ENCODE data around the gene KRT16. TPM values are rescaled to one million over a fixed set of nuclear protein-coding genes. Genes with fewer than 3 reads are reported as not detected.

The KRT16 gene
- total RNA-seq, 2 experiments from 2014 or later = not detected

DNA sequence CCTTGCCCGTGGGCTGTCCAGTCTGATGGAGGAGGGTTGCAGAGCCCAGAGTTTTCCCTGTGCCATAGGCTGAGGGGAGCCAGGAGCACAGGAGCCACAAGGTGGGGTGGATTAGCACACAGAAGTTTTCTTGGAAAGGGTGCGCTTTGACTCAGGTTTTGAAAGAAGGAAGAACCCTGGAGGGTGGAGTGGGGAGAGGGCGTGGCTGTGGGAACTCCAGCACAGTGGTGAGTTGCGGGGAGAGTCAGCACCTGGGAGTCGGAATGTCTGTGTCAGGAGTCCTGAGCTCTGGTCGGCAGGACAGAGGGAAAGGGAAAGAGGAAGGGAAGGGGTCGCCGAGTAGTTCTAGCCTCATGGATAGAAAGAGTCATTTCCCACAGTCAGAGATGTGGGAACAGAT lies 17.0 kb downstream of the KRT16 start:
- Mint-ChIP-seq H3K4me3 (no peak overlapping the region), H3K27me3 (peaks cover 13% of the 10 kb centered on the region), H3K9me3 (no peaks in the 10 kb centered on the region), H3K4me1 (ENCODE audit: low read depth) (no peaks in the 10 kb centered on the region), H3K27ac (no peak overlapping the region), H3K36me3 (ENCODE audit: low read depth) (no peaks in the 10 kb centered on the region)
- no peak overlapping the region for H3K27ac ChIP-seq (ENCODE audit: low read depth in 1 of 2, low read length in 2 of 2)
- ChIA-PET POLR2A (no interaction called here), CTCF (no interaction called here)
- TF ChIP-seq, protein P1, sequence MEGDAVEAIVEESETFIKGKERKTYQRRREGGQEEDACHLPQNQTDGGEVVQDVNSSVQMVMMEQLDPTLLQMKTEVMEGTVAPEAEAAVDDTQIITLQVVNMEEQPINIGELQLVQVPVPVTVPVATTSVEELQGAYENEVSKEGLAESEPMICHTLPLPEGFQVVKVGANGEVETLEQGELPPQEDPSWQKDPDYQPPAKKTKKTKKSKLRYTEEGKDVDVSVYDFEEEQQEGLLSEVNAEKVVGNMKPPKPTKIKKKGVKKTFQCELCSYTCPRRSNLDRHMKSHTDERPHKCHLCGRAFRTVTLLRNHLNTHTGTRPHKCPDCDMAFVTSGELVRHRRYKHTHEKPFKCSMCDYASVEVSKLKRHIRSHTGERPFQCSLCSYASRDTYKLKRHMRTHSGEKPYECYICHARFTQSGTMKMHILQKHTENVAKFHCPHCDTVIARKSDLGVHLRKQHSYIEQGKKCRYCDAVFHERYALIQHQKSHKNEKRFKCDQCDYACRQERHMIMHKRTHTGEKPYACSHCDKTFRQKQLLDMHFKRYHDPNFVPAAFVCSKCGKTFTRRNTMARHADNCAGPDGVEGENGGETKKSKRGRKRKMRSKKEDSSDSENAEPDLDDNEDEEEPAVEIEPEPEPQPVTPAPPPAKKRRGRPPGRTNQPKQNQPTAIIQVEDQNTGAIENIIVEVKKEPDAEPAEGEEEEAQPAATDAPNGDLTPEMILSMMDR (IDR thresholded peaks at IDR 0.05) = no peak
- no peaks in the 10 kb centered on the region for H3K36me3 ChIP-seq (ENCODE audit: insufficient read depth, low read length)
- intact Hi-C loops (cut with DNase I, micrococcal nuclease) = no loop called here
- no peak overlapping the region for H3K4me3 ChIP-seq (ENCODE audit: low read length)
- no peaks in the 10 kb centered on the region for H3K27me3 ChIP-seq (ENCODE audit: control insufficient read depth in 1 of 2, insufficient read depth in 2 of 2, low read length in 2 of 2)
- H3K9me3 ChIP-seq (ENCODE audit: control insufficient read depth in 1 of 2, insufficient read depth in 1 of 2, low read length in 2 of 2) = no peaks in the 10 kb centered on the region
- DNase-seq (no peak), ATAC-seq (ENCODE audit: poor library complexity) (no peak)
- H3K4me1 ChIP-seq (ENCODE audit: insufficient read depth, low read length) = no peaks in the 10 kb centered on the region

DNA sequence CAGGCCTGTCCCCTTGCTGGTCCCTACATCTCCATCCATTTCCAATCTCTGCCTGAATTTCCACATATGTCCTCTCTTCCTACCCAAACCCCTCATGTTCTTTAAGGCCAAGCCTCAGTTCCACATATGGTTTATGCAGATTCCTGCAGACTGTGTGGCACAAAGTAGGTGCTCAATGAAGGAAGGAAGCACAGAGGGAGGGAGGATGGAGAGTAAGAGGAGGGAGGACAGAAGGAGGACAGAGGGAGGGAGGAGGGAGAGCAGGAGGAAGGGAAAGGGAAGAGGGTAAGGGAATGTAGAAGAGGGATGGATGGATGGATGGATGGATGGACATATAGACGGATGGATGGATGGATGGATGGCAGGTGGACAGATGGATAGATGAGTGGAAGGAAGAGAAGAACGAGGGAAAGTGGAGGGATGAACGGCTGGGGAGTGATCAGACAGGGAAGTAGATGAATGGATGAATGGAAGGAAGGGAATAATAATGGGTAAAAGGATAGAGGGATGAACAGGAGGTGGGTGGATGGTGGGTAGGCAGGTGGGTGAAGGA lies 18.1 kb downstream of the KRT16 start:
- Histone ChIP-seq H3K27ac (ENCODE audit: low read depth in 1 of 2, low read length in 2 of 2) (no peak overlapping the region), H3K4me1 (ENCODE audit: insufficient read depth, low read length) (no peaks in the 10 kb centered on the region), H3K36me3 (ENCODE audit: insufficient read depth, low read length) (no peaks in the 10 kb centered on the region), H3K27me3 (ENCODE audit: control insufficient read depth in 1 of 2, insufficient read depth in 2 of 2, low read length in 2 of 2) (no peaks in the 10 kb centered on the region), H3K4me3 (ENCODE audit: low read length) (no peak overlapping the region), H3K9me3 (ENCODE audit: control insufficient read depth in 1 of 2, insufficient read depth in 1 of 2, low read length in 2 of 2) (no peaks in the 10 kb centered on the region)
- ATAC-seq (ENCODE audit: poor library complexity) = no peak
- no peaks in the 10 kb centered on the region for H3K9me3 Mint-ChIP-seq
- H3K4me3 Mint-ChIP-seq = no peak overlapping the region
- H3K4me1 Mint-ChIP-seq (ENCODE audit: low read depth) = no peaks in the 10 kb centered on the region
- H3K27me3 Mint-ChIP-seq = peaks cover 20% of the 10 kb centered on the region
- TF ChIP-seq, protein P1 (IDR thresholded peaks at IDR 0.05) = no peak
- intact Hi-C loops (cut with DNase I, micrococcal nuclease) = no loop called here
- ChIA-PET POLR2A (no interaction called here), CTCF (no interaction called here)
- H3K36me3 Mint-ChIP-seq (ENCODE audit: low read depth) = no peaks in the 10 kb centered on the region
- DNase-seq = no peak
- H3K27ac Mint-ChIP-seq = no peak overlapping the region

DNA sequence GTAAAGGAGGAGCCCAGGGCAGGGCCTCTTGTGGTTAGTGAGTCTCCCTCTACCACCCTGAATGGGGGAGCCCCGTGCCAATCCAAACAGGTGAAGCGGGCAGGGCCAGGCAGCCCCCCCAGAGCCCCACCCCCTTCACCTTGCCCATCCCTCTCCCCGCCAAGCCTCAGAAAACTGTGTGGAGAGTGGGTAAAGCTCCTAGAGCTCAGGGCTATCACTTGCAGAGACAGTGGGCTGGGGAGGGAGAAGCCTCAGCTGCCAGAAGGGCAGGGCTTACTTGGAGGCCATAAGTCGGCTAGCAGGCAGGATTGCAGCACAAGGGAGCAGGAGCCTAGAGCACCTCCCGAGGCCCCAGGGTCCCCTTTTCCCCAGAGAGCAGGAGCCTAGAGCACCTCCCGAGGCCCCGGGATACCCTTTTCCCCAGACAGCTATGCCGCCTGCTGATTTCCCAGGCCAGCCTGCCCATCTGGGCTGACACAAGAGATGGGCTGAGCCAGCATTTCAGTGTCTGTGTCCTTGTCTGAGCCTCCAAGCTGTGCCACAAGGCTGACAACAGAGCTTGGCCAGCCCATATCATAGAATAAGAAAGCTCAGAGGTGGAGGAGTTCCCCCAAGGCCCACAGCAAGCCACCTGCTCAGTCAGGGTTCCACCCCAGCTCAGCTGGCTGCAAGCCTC lies 19.1 kb downstream of the KRT16 start:
- peaks cover 26% of the 10 kb centered on the region for H3K27me3 Mint-ChIP-seq
- ATAC-seq (ENCODE audit: poor library complexity) = no peak
- H3K4me3 ChIP-seq (ENCODE audit: low read length) = no peak overlapping the region
- no peaks in the 10 kb centered on the region for H3K27me3 ChIP-seq (ENCODE audit: control insufficient read depth in 1 of 2, insufficient read depth in 2 of 2, low read length in 2 of 2)
- no peak for DNase-seq
- H3K9me3 ChIP-seq (ENCODE audit: control insufficient read depth in 1 of 2, insufficient read depth in 1 of 2, low read length in 2 of 2) = no peaks in the 10 kb centered on the region
- intact Hi-C loops (cut with DNase I, micrococcal nuclease) = no loop called here
- no peaks in the 10 kb centered on the region for H3K36me3 ChIP-seq (ENCODE audit: insufficient read depth, low read length)
- no peaks in the 10 kb centered on the region for H3K4me1 Mint-ChIP-seq (ENCODE audit: low read depth)
- no peak overlapping the region for H3K27ac Mint-ChIP-seq
- TF ChIP-seq, protein P1 (IDR thresholded peaks at IDR 0.05) = no peak
- no peak overlapping the region for H3K27ac ChIP-seq (ENCODE audit: low read depth in 1 of 2, low read length in 2 of 2)
- no peak overlapping the region for H3K4me3 Mint-ChIP-seq
- ChIA-PET POLR2A (no interaction called here), CTCF (no interaction called here)
- no peaks in the 10 kb centered on the region for H3K4me1 ChIP-seq (ENCODE audit: insufficient read depth, low read length)
- H3K9me3 Mint-ChIP-seq = no peaks in the 10 kb centered on the region
- no peaks in the 10 kb centered on the region for H3K36me3 Mint-ChIP-seq (ENCODE audit: low read depth)

Measured in CD4-positive, alpha-beta T cell (primary cell).